Neuron (in vitro differentiated cells): ENCODE results near the gene RHOB.

ENCODE experiments used
- H2AFZ ChIP-seq: one replicate; pipeline ENCODE4 v1.6.1; 2013; ENCODE audit warnings: low read depth, mild to moderate bottlenecking, inconsistent platforms, low read length, moderate library complexity
- H3K27me3 ChIP-seq: one replicate; pipeline ENCODE4 v1.6.1; 2013; ENCODE audit warnings: low read length; ENCODE audit not compliant: insufficient read depth
- H3K36me3 ChIP-seq: one replicate; pipeline ENCODE4 v1.6.1; 2013; ENCODE audit warnings: low read length; ENCODE audit not compliant: insufficient read depth
- H3K4me1 ChIP-seq: one replicate; pipeline ENCODE4 v1.6.1; 2013; ENCODE audit warnings: low read length; ENCODE audit not compliant: insufficient read depth
- H3K4me3 ChIP-seq: 2 replicates; pipeline ENCODE4 v1.5.1; 2013; ENCODE audit warnings: mild to moderate bottlenecking, low read length, moderate library complexity
- H3K9me3 ChIP-seq: one replicate; pipeline ENCODE4 v1.6.1; 2013; ENCODE audit warnings: low read length

Gene RHOB

DNA sequence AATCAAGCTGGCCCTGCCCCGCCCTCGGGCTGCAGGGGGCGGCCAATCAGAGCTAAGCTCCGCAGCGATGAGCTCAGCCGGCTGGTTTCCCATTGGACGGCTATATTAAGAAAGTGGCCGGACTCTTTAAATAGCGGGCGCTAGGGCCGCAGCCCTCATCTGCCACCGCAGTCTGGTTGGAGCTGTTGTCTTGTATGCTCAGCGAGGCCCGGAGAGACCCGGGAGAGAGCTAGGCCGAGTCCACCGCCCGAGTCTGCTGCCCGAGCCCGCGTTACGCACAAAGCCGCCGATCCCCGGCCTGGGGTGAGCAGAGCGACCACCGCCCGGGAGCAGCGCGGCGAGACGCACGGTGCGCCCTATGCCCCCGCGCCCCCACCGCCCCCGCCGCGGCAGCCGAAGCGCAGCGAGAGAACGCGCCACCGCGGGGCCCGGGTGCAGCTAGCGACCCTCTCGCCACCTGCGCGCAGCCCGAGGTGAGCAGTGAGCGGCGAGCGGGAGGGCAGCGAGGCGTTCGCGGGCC lies at the start of gene RHOB:
Gene RHOB (plus strand): TSS at position 158 of the 520 bp plus-strand sequence. CDS start 392 bp downstream, outside the sequence.
- H2AFZ ChIP-seq = no peak within 1 kb of the TSS
- H3K36me3 ChIP-seq = peaks cover 4% of the 10 kb centered on the region
- H3K4me1 ChIP-seq = peaks cover 31% of the 10 kb centered on the region
- H3K27me3 ChIP-seq = no peaks in the 10 kb centered on the region
- peak within 1 kb of the TSS; percentile 78 for H3K4me3 ChIP-seq
- no peaks in the 10 kb centered on the region for H3K9me3 ChIP-seq

DNA sequence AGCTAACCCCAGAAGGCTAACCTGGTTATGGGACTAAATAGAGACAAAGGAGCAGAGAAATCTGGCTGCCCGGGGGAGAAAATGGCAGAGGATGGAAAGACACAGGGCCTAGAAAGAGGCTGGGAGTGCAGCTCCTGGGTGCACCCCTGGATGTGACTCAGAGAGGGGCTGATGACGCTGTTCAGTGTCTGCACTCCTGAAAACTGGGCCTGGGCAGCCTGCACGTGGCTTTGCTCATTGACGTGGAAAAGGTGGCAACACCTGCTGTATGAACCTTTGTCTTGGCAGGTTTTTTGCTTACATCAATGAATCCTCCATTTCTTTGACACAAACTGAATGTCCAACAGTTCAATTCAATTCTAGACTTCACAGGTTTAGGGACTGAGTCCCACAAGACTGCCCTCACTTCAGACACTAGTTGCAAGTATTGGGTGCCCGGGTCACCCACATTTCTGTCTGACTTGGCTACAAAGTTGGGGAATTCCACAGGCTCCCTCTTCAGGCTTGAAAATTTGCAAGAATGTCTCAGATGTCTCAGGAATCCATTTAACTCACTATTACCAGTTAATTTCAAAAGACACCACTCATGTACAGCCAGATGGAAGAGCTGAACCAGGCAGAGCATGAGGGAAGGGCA lies 48.9 kb upstream of the RHOB start:
- Histone ChIP-seq H3K36me3 (no peaks in the 10 kb centered on the region), H3K9me3 (no peaks in the 10 kb centered on the region), H3K27me3 (peaks cover 9% of the 10 kb centered on the region), H3K4me3 (no peak overlapping the region), H3K4me1 (no peaks in the 10 kb centered on the region), H2AFZ (no peak overlapping the region)

DNA sequence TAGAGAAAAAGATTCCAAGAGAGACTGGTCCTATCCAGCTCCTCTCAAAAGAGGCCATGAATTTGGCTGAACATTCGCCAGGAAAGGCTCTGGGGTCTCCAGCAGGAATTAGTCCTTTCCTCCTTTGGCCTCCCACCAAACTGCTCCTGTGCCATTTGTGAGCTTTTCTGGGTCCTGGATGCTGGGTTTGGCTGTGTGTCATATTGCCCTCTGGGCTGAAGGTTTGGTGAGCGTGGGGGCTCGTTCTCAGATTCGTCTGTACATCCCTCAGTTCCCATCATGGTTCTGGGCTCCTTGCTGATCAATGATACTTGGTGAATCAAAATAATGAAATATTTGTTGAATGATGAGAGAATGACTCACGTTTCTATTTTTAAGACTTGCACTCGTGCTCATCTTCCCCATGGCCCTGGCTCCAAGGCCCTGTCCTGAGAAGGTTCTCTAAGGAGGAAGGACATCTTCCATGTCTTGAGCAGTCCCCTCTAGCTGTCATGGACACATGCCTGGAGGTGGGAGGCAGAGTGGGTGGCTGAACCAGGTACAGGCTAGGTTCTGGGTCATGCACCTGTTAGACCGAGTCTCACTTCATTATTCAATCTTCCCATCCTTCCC lies 47.8 kb upstream of the RHOB start:
- H3K9me3 ChIP-seq = no peaks in the 10 kb centered on the region
- no peak overlapping the region for H3K4me3 ChIP-seq
- H3K36me3 ChIP-seq = no peaks in the 10 kb centered on the region
- no peaks in the 10 kb centered on the region for H3K4me1 ChIP-seq
- no peak overlapping the region for H2AFZ ChIP-seq
- peaks cover 9% of the 10 kb centered on the region for H3K27me3 ChIP-seq

DNA sequence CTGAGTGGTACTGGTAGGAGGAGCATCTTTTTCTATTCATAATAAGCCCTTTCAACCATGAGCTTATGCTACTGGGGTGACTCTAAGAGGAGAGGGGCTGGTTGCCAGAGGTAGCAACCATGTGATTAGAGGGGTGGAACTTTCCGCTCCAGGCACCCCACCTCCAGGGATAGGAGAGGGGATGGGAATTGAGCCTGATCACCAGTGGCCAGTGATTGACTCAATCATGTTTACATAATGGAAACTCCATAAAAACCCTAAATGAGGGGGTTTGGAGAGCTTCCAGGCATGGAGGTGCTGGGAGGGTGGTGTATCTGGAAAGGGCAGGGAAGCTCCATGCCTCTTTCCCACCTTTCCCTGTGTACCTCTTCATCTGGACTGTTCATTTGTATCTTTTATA lies 46.6 kb upstream of the RHOB start:
- no peak overlapping the region for H2AFZ ChIP-seq
- H3K4me1 ChIP-seq = no peaks in the 10 kb centered on the region
- no peaks in the 10 kb centered on the region for H3K9me3 ChIP-seq
- no peaks in the 10 kb centered on the region for H3K36me3 ChIP-seq
- no peak overlapping the region for H3K4me3 ChIP-seq
- H3K27me3 ChIP-seq = peaks cover 9% of the 10 kb centered on the region

DNA sequence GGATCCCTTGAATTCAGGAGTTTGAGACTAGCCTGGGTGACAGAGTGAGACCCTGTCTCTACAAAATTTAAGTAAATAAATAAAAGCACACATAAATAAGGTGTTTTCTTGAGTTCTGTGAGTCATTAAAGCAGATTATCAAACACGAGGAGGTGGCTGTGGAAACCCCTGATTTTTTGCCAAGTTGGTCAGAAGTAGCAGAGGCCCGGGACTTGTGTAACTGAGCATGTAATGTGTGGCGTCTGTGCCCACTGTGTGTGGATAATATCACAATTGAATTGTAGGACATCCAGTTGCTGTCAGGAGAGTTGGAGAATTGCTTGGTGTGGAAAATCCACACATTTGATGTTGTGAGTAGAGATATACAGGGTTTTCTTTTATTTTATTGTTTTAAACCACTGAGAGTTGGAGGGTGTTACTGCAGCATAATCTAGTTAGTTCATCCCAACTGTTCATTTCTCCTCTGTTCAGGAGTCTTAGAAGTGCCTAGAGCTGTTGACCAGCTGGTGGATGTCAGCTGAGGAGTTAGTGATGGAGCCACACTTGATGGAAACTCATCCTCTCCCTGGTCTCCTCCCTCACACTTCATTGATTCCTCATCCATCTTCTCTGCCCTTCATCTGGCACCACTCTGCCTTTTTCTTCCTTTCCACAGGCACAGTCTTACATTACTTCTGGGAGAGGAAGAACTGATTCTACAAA lies 45.9 kb upstream of the RHOB start:
- H3K27me3 ChIP-seq = peaks cover 9% of the 10 kb centered on the region
- no peak overlapping the region for H3K4me3 ChIP-seq
- H2AFZ ChIP-seq = no peak overlapping the region
- no peaks in the 10 kb centered on the region for H3K9me3 ChIP-seq
- H3K36me3 ChIP-seq = no peaks in the 10 kb centered on the region
- no peaks in the 10 kb centered on the region for H3K4me1 ChIP-seq

DNA sequence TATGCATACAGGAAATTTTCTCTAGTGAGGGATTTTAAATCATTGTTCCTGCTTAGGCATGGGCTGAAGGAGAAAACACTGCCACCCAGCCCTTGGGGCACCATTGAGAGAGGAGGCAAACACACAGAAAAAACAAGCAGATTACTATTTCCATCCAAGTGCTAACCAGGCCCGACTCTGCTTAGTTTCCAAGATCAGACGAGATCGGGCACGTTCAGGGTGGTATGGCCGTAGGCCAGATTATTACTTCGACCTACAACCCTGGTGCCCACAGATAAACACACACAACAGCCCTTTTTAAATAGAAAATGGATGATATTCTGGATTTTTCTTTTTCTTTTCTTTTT lies 45.4 kb upstream of the RHOB start:
- Histone ChIP-seq H3K36me3 (no peaks in the 10 kb centered on the region), H3K4me1 (no peaks in the 10 kb centered on the region), H2AFZ (no peak overlapping the region), H3K27me3 (peaks cover 9% of the 10 kb centered on the region), H3K9me3 (no peaks in the 10 kb centered on the region), H3K4me3 (no peak overlapping the region)

DNA sequence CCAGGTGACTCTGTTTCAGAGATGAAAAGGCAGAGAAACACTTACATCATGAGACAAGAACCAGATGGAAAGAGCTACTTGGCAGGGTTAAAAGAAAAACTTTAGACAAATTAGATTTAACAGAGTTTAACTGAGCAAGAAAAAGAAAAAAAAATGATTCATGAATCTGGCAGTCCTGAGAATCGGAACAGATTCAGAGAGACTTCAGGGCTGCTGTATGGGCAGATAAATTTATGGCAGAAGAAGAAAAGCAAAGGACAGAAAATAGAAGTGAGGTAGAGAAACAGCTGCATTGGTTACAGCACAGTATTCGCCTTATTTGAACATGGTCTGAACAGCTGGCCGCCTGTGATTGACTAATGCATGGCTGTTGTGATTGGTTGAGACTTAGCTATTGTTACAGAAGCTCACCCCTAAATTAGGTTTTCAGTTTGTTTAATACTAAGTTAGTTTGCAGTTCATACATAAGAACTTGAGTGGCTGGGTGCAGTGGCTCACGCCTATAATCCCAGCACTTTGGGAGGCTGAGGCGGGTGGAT lies 43.0 kb upstream of the RHOB start:
- Histone ChIP-seq H3K4me1 (no peaks in the 10 kb centered on the region), H3K9me3 (no peaks in the 10 kb centered on the region), H2AFZ (no peak overlapping the region), H3K4me3 (no peak overlapping the region), H3K36me3 (no peaks in the 10 kb centered on the region), H3K27me3 (peaks cover 9% of the 10 kb centered on the region)

DNA sequence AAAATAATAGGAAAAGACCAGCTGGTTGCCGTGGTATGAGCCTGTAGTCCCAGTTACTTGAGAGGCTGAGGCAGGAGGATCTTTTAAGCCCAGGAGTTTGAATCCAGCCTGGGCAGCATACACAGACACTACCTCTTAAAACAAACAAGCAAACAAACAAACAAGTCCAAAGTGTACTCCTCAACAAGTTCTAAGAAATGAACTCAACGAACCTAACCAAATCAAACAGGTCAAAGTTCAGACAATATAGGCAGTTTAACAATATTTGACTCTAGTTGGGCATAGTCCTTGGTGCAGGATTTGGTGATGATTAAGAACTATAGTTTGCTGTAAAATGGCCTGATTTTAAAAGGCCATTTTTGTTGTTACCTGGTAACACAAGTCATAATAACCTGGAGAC lies 41.9 kb upstream of the RHOB start:
- no peak overlapping the region for H2AFZ ChIP-seq
- no peaks in the 10 kb centered on the region for H3K36me3 ChIP-seq

DNA sequence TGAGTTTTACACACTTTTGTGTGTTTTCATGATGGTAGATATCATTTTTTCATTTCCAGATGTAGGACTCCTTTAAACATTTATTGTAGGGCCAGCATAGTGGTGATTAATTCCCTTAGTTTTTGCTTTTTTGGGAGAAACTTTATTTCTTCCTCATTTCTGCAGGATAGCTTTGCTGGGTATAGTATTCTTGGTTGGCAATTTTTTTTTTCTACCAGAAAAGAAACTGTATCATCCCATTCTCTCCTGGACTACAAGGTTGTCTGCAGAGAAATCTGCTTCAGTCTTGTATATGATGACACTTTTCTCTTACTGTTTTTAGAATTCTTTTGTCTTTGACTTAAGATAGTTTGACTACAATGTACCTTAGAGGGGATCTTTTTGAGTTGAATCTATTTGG lies 37.8 kb upstream of the RHOB start:
- no peak overlapping the region for H2AFZ ChIP-seq
- no peaks in the 10 kb centered on the region for H3K36me3 ChIP-seq
- H3K4me3 ChIP-seq = no peak overlapping the region
- no peaks in the 10 kb centered on the region for H3K9me3 ChIP-seq
- no peaks in the 10 kb centered on the region for H3K4me1 ChIP-seq
- H3K27me3 ChIP-seq = no peaks in the 10 kb centered on the region

More for the DNA sequence above, 41.9 kb upstream of the RHOB start:
- H3K4me1 ChIP-seq = no peaks in the 10 kb centered on the region
- no peaks in the 10 kb centered on the region for H3K9me3 ChIP-seq
- peaks cover 9% of the 10 kb centered on the region for H3K27me3 ChIP-seq
- H3K4me3 ChIP-seq = no peak overlapping the region

DNA sequence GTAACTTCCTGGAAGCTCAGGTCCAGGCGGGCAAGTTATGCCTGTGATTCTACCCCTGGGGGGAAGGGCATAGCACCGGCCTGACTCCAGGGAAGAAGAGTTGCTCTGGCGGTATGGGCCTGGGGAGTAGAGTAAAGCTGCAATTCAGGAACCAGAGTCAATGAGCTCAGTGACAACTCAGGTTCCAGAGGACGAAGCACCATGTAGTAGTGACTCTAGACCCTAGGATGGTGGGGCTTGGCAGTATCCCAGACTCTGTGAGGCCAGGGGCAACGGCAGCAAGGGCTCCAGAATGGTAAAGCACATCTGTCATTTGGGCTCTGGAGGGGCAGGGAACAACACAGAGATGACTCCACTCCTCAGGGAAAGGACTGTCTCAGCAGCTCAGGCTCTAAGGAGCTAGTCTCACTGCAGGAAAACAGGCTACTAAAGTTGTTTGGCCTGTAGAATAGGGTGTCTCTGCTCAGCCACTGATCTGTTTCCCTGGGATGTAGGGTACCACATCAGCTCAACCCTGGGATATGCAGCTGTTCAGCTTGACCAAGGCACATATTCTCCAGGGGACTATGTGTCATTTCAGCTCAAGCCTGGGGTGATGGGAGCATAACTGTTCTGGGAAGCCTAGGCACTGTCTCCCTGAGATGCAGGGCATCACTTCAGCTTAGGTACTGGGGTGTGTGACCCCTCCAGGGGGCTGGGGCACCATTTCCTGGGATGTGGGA lies 36.2 kb upstream of the RHOB start:
- H2AFZ ChIP-seq = no peak overlapping the region
- no peak overlapping the region for H3K4me3 ChIP-seq
- H3K27me3 ChIP-seq = no peaks in the 10 kb centered on the region
- no peaks in the 10 kb centered on the region for H3K36me3 ChIP-seq
- no peaks in the 10 kb centered on the region for H3K9me3 ChIP-seq
- H3K4me1 ChIP-seq = no peaks in the 10 kb centered on the region

DNA sequence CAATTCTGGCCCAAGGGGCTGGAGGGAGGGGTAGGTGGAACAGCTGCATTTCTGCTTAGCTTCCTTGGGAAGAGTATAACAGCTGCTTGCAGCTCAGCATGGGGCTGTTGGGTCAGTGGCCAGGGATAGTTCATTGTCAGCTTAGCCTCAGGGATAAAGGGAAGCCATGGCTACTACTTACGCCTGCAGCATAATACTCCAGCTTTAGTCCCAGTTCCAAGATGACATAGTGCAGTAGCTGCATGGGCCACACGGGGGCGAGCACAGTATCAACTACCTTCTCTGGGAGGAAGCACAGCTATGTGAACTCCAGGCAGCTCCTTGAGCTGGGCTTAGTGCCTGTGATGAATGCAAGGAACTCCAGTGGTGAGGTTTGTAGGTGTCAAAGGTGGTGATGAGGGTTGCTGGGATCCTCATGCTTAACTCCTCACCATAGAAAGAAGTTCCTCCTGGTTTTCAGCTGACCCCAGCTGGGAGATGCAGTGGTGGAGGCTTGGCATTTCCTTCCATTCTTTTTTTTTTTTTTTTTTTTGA lies 35.4 kb upstream of the RHOB start:
- Histone ChIP-seq H3K4me1 (no peaks in the 10 kb centered on the region), H3K4me3 (no peak overlapping the region), H3K27me3 (no peaks in the 10 kb centered on the region), H3K36me3 (no peaks in the 10 kb centered on the region), H2AFZ (no peak overlapping the region), H3K9me3 (no peaks in the 10 kb centered on the region)

DNA sequence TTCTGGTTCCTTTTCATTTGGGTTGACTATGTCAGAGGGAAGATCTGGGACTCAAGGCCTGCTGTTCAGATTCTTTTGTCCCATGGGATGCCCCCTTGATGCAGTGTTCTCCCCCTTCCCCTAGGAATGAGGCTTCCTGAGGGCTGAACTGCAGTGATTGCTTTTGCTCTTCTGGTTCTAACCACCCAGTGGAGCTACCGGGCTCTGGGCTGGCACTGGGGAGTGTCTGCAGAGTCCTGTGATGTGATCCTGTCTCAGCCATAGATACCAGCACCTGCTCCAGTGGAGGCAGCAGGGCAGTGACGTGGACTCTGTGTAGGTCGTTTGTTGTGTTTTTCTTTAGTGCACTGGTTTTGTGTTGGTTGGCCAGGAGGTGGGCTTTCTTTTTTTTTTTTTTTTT lies 32.1 kb upstream of the RHOB start:
- H3K4me1 ChIP-seq = peaks cover 3% of the 10 kb centered on the region
- peaks cover 2% of the 10 kb centered on the region for H3K27me3 ChIP-seq
- no peak overlapping the region for H2AFZ ChIP-seq
- H3K9me3 ChIP-seq = no peaks in the 10 kb centered on the region
- H3K4me3 ChIP-seq = no peak overlapping the region
- H3K36me3 ChIP-seq = no peaks in the 10 kb centered on the region
